Adrenal gland (tissue), 12 donors: ENCODE measurements around the gene ARFGAP3. TPM values are rescaled to one million over a fixed set of nuclear protein-coding genes. Genes with fewer than 3 reads are reported as not detected.
"Not testable (repeated sequence)": the region's sequence is repeated elsewhere in the genome, so short reads cannot be mapped to it uniquely, and the experiment has no call there.

Source experiments
- DNase-seq, 7 donors: peaks; one replicate each; pipeline ENCODE4 v3.0.0-alpha.2; 2019 to 2020
- H3K27ac ChIP-seq, 5 donors: fragments of 200-600 bp; sonication (generic) in 4 of 5; 1 replicate in 3 of 5; 2 replicates in 2 of 5; pipeline versions ENCODE4 v1.5.1 to v1.8.0; 2016 to 2020; ENCODE audit warnings: mild to moderate bottlenecking in 1 of 5
- H3K27me3 ChIP-seq: fragments of 200-600 bp; 2 replicates; pipeline ENCODE4 v1.8.0; 2021
- H3K36me3 ChIP-seq, 2 donors: fragments of 200-600 bp; replicated peaks in 1 of 2; 1 replicate in 1 of 2; 2 replicates in 1 of 2; pipeline versions ENCODE4 v1.5.1 to v1.8.0; 2018 to 2022
- H3K4me1 ChIP-seq, 2 donors: fragments of 200-600 bp; replicated peaks in 1 of 2; 1 replicate in 1 of 2; 2 replicates in 1 of 2; pipeline versions ENCODE4 v1.5.1 to v1.8.0; 2018 to 2021
- H3K4me3 ChIP-seq, 4 donors: fragments of 200-600 bp; sonication (generic) in 3 of 4; one replicate each; pipeline ENCODE4 v1.5.1; 2016 to 2018
- H3K9me3 ChIP-seq, 3 donors: fragments of 200-600 bp; sonication (generic) in 1 of 3; replicated peaks in 1 of 3; 1 replicate in 2 of 3; 2 replicates in 1 of 3; pipeline versions ENCODE4 v1.5.1 to v1.8.0; 2016 to 2021
- POLR2A ChIP-seq, 2 donors: fragments of 450-650 bp; IDR thresholded peaks; one replicate each; pipeline ENCODE4 v1.6.1; 2017; ENCODE audit warnings: antibody characterized with exemption in 2 of 2, mild to moderate bottlenecking in 2 of 2, moderate library complexity in 1 of 2
- WGBS, 4 donors: extraction: QIAGEN DNeasy Blood & Tissue Kit in 2 of 4; methylation state at CpG; one replicate each; pipeline versions ENCODE4 v1.1.5 to v1.1.7; 2013 to 2017; 5-methylcytosine and 5-hydroxymethylcytosine counted together
- intact Hi-C, 2 donors: fragments of 100-400 bp; cut with DNase I; formaldehyde crosslinking; loops; one replicate each; pipeline versions ENCODE4 v1.14.1 to v1.15.0; 2022 to 2023
- polyA plus RNA-seq, 3 donors: library from polyadenylated mRNA; stranded (reverse); fragments of 200-250 nt in 2 of 3; fragments of 350-450 nt in 1 of 3; fragmentation: Illumina TruSeq in 1 of 3; extraction: RNeasy Lipid Tissue Mini Kit (QIAGEN cat#74804) in 1 of 3; gene quantifications; one replicate each; pipeline ENCODE4 v1.2.3, GENCODE V29; 2013 to 2014
- total RNA-seq, 9 donors: library from RNA; depleted of rRNA in 4 of 9; stranded (reverse); fragments of >200 nt in 4 of 9; fragments of 120-200 nt in 1 of 9; fragmentation: NEBNext Ultra II Directional in 1 of 9; extraction: Animal tissue kit (Norgen Biotek cat#: 25700) in 1 of 9; gene quantifications; one replicate each; pipeline versions ENCODE4 v1.1.0 to v1.2.4, GENCODE V29; 2013 to 2023
- TF ChIP-seq, protein P1 (sequence below), 6 experiments: fragments of 450-650 bp in 4 of 6; fragments of 200-600 bp in 2 of 6; sonication (generic) in 1 of 6; IDR thresholded peaks; 1 replicate in 5 of 6; 2 replicates in 1 of 6; pipeline versions ENCODE4 v1.5.1 to v1.8.0; 2016 to 2021; ENCODE audit warnings: antibody characterized with exemption in 6 of 6, mild to moderate bottlenecking in 2 of 6, moderate library complexity in 1 of 6
- donor health status: healthy with polysubstance abuse.
- donor health status: Bipolar disorder and iron deficiency.
- donor health status: DM: yes; HTN: yes; CAD: no.
- donor health status: DM: no; HTN: no; CAD: no.
- donor health status: DM: no; HTN: no; CAD: no.
- donor health status: DM: yes; HTN: yes; CAD: no.

The ARFGAP3 gene
- total and polyA plus RNA-seq, 12 donors: 48.7 to 268 (median 118) TPM

DNA sequence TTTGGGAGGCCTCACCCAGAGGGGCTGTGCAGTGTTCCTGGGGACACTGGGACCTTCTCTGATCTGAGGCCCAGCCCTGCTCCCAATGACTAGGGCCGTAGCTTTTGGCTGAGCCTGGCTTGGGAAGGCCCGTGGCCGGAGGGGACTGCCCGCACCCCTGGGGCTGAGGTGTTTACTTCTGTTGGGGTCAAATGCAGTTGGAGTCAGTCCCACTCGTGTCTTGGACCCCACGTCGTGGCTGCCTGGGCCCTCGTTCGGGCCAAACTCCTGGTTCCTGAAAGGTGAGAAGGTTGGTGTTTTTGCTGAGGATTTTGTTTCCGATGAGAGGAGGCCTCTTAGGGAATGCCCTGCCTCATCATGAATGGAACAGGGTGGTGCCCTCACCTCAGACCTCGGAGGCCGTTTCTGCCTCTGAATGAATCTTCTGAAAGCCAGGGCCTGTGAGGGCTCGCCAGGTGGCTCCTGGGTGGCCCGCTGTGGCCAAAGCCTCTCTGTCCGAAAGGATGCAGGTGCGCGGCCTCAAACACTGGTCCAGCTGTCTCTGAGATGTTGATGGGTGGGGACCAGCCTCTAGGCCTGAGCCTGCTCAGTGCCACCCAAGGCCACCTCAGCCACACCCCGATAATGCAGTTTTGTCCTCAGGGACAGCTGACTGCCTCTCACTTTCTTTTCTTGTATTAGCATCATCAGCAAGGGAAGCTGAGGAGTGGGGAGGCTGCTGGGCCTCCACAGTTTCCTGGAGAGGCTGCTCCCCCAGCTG lies 96.1 kb downstream of the ARFGAP3 start:
- no peak overlapping the region for H3K27ac ChIP-seq
- no peaks in the 10 kb centered on the region for H3K27me3 ChIP-seq
- intact Hi-C loops: no loop called here
- no peaks in the 10 kb centered on the region for H3K36me3 ChIP-seq
- 81 to 86% (median 84%) methylated on average over 10 to 18 of the region's 18 CpGs for WGBS, 4 donors
- no peak for TF ChIP-seq POLR2A (IDR thresholded peaks at IDR 0.05)
- TF ChIP-seq, protein P1, sequence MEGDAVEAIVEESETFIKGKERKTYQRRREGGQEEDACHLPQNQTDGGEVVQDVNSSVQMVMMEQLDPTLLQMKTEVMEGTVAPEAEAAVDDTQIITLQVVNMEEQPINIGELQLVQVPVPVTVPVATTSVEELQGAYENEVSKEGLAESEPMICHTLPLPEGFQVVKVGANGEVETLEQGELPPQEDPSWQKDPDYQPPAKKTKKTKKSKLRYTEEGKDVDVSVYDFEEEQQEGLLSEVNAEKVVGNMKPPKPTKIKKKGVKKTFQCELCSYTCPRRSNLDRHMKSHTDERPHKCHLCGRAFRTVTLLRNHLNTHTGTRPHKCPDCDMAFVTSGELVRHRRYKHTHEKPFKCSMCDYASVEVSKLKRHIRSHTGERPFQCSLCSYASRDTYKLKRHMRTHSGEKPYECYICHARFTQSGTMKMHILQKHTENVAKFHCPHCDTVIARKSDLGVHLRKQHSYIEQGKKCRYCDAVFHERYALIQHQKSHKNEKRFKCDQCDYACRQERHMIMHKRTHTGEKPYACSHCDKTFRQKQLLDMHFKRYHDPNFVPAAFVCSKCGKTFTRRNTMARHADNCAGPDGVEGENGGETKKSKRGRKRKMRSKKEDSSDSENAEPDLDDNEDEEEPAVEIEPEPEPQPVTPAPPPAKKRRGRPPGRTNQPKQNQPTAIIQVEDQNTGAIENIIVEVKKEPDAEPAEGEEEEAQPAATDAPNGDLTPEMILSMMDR (IDR thresholded peaks at IDR 0.05): no peak
- no peak overlapping the region for H3K4me3 ChIP-seq
- no peaks in the 10 kb centered on the region for H3K9me3 ChIP-seq
- no peak for DNase-seq
- H3K4me1 ChIP-seq: no peaks in the 10 kb centered on the region

DNA sequence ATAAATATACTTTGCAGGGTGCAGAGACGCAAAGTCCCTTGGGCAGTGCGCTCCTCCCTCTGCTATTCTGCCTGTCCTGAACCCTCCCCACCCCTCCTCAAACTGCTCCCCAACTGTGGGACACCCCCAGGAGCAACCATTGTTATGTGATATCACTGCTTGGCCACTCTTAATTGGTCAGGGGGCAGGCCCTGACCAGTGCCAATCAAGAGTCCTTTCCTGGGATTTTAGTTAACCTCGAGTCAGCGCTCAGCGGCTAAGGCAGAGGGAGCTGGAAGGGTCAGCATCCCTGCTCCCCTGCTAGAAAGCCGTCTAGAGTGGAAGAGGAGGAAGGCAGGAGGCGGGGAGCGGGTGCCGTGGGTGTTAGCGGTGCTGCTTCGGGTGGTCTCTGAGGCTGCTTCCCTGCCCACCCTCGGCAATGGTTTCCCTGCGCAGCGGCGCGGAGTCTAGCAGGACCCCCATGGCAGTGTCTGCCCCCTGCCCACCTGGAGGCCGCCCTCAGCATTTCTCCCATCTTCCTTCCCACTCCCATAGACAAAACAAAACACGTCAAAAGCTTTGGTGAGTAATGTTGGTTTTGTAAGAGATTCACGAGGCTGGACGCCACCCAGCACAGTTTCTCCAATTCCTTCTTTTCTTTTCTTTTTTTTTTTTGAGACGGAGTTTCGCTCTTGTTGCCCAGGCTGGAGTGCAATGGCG lies 98.0 kb downstream of the ARFGAP3 start:
- Histone ChIP-seq H3K27ac (no peak overlapping the region), H3K36me3 (no peaks in the 10 kb centered on the region), H3K4me3 (no peak overlapping the region), H3K4me1 (no peaks in the 10 kb centered on the region), H3K9me3 (no peaks in the 10 kb centered on the region), H3K27me3 (no peaks in the 10 kb centered on the region)
- 86 to 90% (median 88%) methylated on average over 20 to 23 of the region's 23 CpGs for WGBS, 4 donors
- DNase-seq: peak in 1 of 7 donors; percentile 52
- intact Hi-C loops: no loop called here
- TF ChIP-seq, protein P1 (IDR thresholded peaks at IDR 0.05): no peak
- no peak for TF ChIP-seq POLR2A (IDR thresholded peaks at IDR 0.05)

DNA sequence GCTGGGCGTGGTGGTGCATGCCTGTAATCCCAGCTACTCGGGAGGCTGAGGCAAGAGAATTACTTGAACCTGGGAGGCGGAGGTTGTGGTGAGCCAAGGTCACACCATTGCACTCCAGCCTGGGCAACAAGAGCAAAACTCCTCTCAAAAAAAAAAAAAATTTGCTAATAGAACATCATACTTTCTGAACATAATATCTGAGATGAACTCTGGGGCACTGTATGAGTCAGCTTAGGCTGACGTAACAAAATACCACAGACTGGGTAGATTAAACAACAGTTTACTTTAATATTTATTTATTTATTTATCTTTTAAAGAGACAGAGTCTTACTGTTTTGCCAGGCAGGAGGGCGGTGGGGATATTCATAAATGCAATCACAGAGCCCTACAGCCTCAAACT lies 101.5 kb downstream of the ARFGAP3 start:
- intact Hi-C loops, H3K4me3 ChIP-seq, H3K27me3 ChIP-seq, H3K9me3 ChIP-seq, H3K36me3 ChIP-seq: not testable (repeated sequence)
- Histone ChIP-seq H3K4me1 (peaks cover 0 to 12% of the 10 kb centered on the region in 2 donors), H3K27ac (peak overlapping the region; percentile 23 to 86 (median 77))
- DNase-seq: peak in 6 of 7 donors; percentile 50 to 78 (median 69)
- 47 to 60% (median 58%) methylated on average over 5 of the region's 5 CpGs for WGBS, 4 donors

DNA sequence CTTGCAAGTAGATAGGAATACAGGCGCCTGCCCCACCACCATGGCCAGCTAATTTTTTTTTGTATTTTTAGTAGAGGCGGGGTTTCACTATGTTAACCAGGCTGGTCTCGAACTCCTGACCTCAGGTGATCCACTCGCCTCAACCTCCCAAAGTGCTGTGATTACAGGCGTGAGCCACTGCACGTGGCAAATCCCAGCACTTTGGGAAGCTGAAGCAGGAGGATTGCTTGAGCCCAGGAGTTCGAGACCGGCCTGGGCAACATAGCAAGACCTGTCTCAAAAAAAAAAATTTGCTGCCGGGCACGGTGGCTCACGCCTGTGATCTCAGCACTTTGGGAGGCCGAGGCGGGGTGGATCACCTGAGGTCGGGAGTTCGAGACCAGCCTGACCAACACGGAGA lies 102.0 kb downstream of the ARFGAP3 start:
- H3K9me3 ChIP-seq, H3K36me3 ChIP-seq, intact Hi-C loops, DNase-seq, H3K27me3 ChIP-seq, H3K4me3 ChIP-seq: not testable (repeated sequence)
- 80 to 88% (median 82%) methylated on average over 8 to 15 of the region's 16 CpGs for WGBS, 4 donors
- H3K4me1 ChIP-seq: peaks cover 0 to 12% of the 10 kb centered on the region in 2 donors
- peak overlapping the region; percentile 23 to 86 (median 77) for H3K27ac ChIP-seq

DNA sequence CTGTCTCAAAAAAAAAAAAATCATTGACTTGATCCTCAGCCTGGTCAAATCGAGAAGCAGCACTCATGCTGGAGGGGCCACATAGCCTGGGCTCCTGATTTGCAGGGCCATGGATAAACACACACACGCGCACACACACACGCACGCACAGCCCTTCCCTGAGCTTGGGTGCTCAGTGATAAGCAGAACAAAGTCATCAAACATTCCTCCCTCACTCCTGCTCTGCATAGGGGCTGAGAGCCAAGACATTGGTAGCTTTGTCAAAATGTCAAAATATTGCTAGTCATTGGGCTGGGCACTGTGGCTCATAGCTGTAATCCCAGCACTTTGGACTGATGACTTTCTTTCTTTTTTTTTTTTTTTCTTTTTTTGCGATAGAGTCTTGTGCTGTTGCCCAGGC lies 102.4 kb downstream of the ARFGAP3 start:
- DNase-seq: peak; percentile 75 to 93 (median 87)
- TF ChIP-seq, protein P1 (IDR thresholded peaks at IDR 0.05): no peak
- TF ChIP-seq POLR2A (IDR thresholded peaks at IDR 0.05): peak in 1 of 2 donors; percentile 51
- peak overlapping the region; percentile 23 to 86 (median 77) for H3K27ac ChIP-seq
- WGBS, 4 donors: 32 to 43% (median 40%) methylated on average over 6 of the region's 6 CpGs
- no peaks in the 10 kb centered on the region for H3K9me3 ChIP-seq
- H3K4me3 ChIP-seq: no peak overlapping the region
- peaks cover 0 to 12% of the 10 kb centered on the region in 2 donors for H3K4me1 ChIP-seq
- H3K36me3 ChIP-seq: no peaks in the 10 kb centered on the region
- no peaks in the 10 kb centered on the region for H3K27me3 ChIP-seq
- intact Hi-C loops: no loop called here
